ENCODE data around the gene STK10.

Gene STK10

DNA sequence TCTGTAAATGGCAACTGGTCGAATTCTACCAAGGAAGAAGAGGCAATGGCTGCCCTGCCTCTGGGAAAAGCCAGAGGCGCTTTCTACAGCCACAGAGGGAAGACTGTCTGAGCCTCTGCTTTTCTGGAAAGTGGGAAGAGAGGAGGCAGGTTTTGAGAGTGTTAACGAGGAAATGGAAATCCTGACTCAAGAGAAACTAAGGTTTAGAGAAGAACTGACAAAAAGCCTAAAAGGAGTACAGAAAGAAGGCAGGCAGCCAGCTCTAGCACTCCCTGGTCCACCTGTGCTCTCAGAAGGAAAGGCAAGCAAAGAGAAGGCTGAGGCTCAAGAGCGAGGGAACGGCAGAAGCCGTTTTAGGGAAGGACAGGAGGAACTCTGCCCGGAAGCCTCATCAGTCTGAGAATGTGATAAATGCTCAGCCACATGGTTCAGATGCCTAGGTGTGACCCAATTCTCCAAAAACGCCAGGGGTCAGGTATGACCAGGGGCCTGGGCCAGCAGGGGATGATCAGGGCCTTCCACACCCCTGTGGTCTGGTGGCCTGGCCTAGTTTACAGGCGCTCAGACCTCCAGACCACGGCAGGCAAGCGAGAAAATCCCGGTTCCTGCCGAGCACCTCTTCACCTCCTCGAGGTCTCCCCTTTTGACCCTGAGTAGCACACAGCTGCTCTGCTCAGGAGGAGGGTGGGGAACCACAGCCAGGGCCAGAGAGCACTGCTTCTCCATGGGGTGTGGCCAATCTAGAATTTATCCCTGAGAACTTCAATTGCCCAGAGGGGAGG lies 101.6 kb downstream of the STK10 start:
- DNase-seq (ENCODE audit: low read depth): no peak

- DNase-seq (ENCODE audit: low read depth): no peak
Observed at GRCh38 chr5:172085738-172086137, 102.3 kb downstream of the STK10 start.

DNA sequence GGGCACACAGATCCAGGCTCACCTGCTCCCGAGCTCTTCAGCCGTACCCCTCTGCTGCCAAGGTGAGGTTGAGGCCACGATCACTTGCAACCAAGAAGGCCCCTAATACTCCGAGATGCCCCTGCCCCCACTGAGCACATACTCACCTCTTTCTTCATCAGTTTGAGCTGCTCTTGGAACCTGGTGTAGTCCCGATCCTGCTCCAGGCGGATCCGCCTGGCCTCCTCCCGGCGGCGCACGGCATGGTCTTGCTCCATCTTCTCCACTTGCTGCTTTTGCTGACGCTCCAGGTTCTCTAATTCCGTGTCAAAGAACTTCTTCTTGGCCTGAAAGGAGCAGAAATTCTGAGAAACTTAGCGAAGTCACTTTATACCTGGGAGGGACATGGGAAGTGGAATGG lies 105.8 kb downstream of the STK10 start:
- no peak for DNase-seq (ENCODE audit: low read depth)

DNA sequence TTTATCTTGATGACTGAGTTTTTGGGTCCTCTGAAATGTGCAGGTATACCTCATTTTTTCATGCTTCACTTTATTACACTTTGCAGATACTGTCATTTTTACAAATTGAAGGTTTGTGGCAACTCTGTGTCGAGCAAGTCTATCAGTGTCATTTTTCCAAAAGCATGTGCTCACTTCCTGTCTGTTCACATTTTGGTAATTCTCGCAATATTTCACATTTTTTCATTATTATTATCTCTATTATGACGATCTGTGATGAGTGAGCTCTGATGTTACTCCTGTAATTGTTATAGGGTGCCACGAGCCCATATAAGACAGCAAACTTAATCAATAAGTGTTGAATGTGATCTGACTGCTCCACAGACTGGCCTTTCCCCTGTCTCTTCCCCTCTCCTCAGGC lies 108.1 kb downstream of the STK10 start:
- DNase-seq (ENCODE audit: low read depth): no peak

GRCh38 chr5:172078726-172079345 lies 109.2 kb downstream of the STK10 start:
- DNase-seq (ENCODE audit: low read depth): no peak

GRCh38 chr5:172077664-172078425 lies 110.2 kb downstream of the STK10 start:
- DNase-seq (ENCODE audit: low read depth): no peak

- DNase-seq (ENCODE audit: low read depth): no peak
Observed at GRCh38 chr5:172076761-172077244, 111.2 kb downstream of the STK10 start.

DNA sequence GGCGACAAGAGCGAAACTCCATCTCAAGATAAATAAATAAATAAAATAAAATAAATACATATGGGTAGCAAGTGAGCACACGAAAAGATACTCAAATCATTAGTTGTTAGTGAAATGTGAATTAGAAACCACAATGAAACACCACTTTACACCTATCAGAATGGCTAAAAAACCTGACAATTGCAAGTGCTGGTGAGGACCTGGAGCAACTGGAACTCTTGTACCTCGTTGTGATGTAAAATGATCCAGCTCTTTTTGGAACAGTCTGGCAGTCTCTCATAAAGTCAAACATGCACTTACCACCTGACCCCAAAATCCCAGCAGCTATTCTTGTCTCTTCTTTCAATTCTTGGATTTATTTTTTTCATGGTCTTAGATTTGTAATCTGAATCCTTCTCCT lies 112.4 kb downstream of the STK10 start:
- no peak for DNase-seq (ENCODE audit: low read depth)

GRCh38 chr5:172074896-172075295 lies 113.1 kb downstream of the STK10 start:
- DNase-seq (ENCODE audit: low read depth): no peak

- no peak for DNase-seq (ENCODE audit: low read depth)
Observed at GRCh38 chr5:172071309-172071875, 116.6 kb downstream of the STK10 start.

GRCh38 chr5:172065431-172066065 lies 122.5 kb downstream of the STK10 start:
- no peak for DNase-seq (ENCODE audit: low read depth)

DNA sequence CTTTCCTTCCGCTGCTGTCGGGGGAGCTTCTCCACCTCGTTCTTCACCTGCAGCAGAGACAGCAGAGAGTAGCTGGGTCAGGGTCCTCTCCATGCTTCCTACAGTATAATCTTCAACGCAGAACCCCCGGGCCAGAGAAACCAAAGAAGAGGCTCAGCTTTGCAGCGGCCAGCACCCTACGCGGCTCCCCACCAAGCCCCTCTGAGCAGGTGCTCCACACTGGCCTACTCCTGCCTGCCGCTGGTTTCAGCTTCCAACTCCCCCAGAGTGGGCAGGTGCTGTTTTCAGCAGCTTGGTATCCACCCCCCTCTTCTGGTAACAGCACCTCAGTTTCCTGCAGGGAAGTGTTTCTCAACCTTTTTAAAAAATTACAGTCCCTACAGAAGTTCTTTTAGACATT lies 123.3 kb downstream of the STK10 start:
- no peak for DNase-seq (ENCODE audit: low read depth)

- DNase-seq (ENCODE audit: low read depth): no peak
Observed at GRCh38 chr5:172064358-172064757, 123.7 kb downstream of the STK10 start.

DNA sequence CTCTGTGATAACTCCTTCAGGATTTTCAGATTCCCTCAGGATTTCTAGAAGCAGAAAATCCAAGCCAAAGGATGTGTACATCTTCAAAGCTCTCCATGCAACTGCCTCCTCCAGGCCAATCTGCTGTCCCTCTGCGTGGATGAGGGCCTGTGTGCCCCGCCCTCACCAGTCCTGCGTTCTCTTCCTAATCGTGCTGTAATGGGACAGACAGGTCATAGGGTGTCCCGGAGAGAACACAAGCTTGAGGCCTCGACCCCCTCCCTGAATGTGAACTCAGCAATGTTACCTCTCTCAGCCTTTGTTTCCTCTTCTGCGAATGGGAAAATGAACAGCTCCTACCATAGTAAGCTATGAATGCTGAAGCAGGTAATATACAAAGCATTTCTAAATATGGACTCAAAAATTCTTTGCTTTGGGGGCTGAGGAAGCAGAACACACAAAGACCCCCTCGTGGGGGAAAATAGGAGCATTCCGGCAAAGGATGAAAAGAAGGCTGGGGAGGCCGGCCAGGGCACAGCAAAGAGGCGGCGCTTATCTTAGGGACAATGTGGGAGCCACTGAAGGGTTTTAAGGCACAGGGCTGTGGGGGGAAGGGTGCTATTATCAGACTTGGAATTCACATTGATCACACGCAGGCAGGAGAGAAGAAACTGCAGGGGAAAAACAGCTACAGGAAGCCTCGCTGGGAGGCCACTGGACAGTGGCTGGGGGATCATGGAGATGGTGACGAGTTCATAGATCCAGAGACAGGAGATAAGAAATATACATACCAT lies 124.4 kb downstream of the STK10 start:
- DNase-seq (ENCODE audit: low read depth): no peak

DNA sequence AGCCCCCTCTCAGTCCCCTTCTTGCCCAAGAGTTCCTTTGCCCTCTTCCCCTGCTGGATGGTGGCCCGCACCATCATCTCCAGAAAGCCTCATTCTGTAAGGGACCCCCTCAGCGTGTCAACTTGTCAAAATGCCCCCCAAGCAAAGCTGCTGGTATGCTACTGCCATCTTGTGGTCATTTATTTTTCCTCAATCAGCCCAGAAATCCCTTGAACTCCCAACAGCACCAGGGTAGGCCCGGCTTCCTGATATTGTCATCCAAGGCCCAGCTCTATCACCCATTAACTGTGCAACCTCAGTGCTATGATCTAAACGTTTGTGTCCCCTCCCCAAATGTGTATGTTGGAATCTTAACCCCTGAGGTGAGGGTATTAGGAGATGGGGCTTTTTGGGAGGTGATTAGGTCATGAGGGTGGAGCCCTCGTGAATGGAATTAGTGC lies 128.3 kb downstream of the STK10 start:
- no peak for DNase-seq (ENCODE audit: low read depth)

DNA sequence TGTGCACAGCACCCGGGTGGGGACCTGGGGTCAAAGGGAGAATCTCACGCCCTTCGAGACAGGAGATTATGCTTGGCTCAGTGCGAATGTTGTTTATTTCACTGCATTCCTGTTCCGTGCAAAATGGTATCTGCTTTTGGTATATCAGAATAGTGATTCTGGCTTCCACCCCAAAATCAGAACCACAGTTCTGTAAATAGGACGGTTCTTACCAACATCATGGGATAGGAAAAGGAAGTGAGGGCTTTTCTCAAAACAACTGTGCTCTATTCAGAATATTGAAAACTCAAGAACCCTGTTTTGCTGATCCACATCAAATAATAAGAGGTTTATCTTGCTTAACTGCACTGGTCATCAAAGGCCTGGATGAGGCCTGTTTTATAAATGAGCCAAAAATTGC lies 129.9 kb downstream of the STK10 start:
- DNase-seq (ENCODE audit: low read depth): no peak

DNA sequence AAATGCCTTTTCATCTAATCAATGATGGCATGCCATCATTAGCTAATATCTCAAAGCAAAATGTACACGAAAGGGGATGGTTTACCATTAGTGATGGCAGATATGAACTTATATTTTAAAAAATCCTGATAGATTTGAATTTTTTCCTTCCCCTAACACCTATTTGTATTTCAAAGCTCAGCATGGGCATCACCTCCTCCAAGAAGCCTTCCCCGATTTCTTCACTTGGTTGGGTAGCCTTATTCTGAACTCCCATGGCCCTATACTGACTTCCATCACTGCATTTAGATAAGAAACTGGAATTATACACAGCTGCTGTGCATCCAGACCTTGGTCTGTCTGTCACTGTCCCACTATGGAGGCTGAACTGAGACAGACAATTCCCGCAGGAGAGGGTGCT lies 132.0 kb downstream of the STK10 start:
- no peak for DNase-seq (ENCODE audit: low read depth)

GRCh38 chr5:172055421-172055820 lies 132.6 kb downstream of the STK10 start:
- no peak for DNase-seq (ENCODE audit: low read depth)

GRCh38 chr5:172054611-172055153 lies 133.3 kb downstream of the STK10 start:
- no peak for DNase-seq (ENCODE audit: low read depth)

DNA sequence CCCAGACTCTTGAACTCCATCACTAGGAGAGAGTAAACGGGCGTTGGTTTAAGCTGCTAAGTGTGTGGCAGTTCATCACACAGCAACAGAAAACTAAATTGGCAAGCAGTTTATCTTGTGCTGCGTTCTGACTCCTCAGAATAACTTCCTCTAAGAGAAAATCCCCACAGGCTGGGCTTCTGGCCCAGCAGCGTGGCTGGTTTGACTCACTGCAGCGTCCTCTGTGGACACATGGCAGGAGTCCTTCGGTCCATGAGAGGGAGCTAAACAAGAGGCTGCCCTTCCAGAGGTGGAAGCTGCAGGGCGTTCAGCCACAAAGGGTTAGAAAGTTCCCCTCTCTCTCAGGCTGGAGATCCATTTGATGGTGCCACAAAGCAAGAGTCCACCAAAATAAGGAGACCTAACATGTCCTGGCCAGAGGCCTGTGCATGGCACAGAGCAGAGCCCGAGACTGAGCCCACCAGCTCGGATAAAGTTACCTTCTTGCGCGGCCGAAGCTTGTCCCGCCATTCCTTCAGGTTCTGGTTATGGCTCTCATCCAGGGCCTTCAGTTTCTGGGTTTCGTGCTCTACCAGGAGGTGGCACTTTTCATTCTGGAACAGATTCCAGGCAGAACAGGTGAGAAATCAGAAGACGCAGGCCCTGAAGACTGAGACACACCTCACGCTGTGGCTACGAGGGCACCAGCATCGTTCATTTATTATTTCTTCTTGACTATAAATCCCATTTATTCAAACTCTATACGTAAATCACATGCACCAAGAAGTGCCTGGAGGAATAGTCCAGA lies 135.4 kb downstream of the STK10 start:
- no peak for DNase-seq (ENCODE audit: low read depth)

Data from activated T-cell treated with anti-CD3 and anti-CD28 coated beads for 24 hours (primary cell).